Medulla oblongata (tissue), 1 donor: Measurements from ENCODE around the gene TBC1D3B.
"Not testable (repeated sequence)": the region's sequence is repeated elsewhere in the genome, so short reads cannot be mapped to it uniquely, and the experiment has no call there.

Experiments
- DNase-seq: peaks from one replicate; pipeline ENCODE4 v3.0.0-alpha.2; 2015; ENCODE audit errors: extremely low spot score

Gene TBC1D3B

GRCh38 chr17:36129616-36130015 lies 46.8 kb downstream of the TBC1D3B start:
- no peak for DNase-seq

GRCh38 chr17:36128411-36128978 lies 47.9 kb downstream of the TBC1D3B start:
- no peak for DNase-seq

- peak; percentile 31 for DNase-seq
These were observed 48.5 kb downstream of the TBC1D3B start for GRCh38 chr17:36127911-36128310.

GRCh38 chr17:36127199-36127893 lies 49.1 kb downstream of the TBC1D3B start:
- no peak for DNase-seq

GRCh38 chr17:36124879-36125824 lies 51.3 kb downstream of the TBC1D3B start:
- DNase-seq, result no peak

- no peak for DNase-seq
These were observed 53.0 kb downstream of the TBC1D3B start for GRCh38 chr17:36123431-36123830.

- not testable (repeated sequence) for DNase-seq
These were observed 55.3 kb downstream of the TBC1D3B start for GRCh38 chr17:36121099-36121498.

- DNase-seq, result no peak
These were observed 56.2 kb downstream of the TBC1D3B start for GRCh38 chr17:36120221-36120620.

GRCh38 chr17:36118477-36119353 lies 57.7 kb downstream of the TBC1D3B start:
- DNase-seq, result no peak

- DNase-seq, result no peak
These were observed 58.7 kb downstream of the TBC1D3B start for GRCh38 chr17:36117505-36118382.
